Fibroblast of the aortic adventitia (primary cell): Measurements from ENCODE around the gene FSTL4. TPM values are rescaled to one million over a fixed set of nuclear protein-coding genes. Genes with fewer than 3 reads are reported as not detected.

ENCODE experiments used
- DNase-seq: peaks from one replicate; pipeline ENCODE4 v3.0.0-alpha.2; 2010; ENCODE audit warnings: low read depth
- H3K4me3 ChIP-seq: 2 replicates; pipeline ENCODE4 v1.5.1; 2011; ENCODE audit warnings: low read depth, mild to moderate bottlenecking, control low read depth, low read length, moderate library complexity
- total RNA-seq: library from RNA; depleted of rRNA; stranded (reverse); fragments of >200 nt; gene quantifications from 2 replicates; pipeline ENCODE4 v1.2.3, GENCODE V29; 2012; ENCODE audit warnings: low replicate concordance
- TF ChIP-seq, protein P1 (sequence below): IDR thresholded peaks from 2 replicates; pipeline ENCODE4 v1.5.1; 2011; ENCODE audit warnings: mild to moderate bottlenecking, low read length, control low read depth, inconsistent platforms; ENCODE audit not compliant: insufficient read depth

Gene FSTL4
- total RNA-seq, 1 donor, result not detected

DNA sequence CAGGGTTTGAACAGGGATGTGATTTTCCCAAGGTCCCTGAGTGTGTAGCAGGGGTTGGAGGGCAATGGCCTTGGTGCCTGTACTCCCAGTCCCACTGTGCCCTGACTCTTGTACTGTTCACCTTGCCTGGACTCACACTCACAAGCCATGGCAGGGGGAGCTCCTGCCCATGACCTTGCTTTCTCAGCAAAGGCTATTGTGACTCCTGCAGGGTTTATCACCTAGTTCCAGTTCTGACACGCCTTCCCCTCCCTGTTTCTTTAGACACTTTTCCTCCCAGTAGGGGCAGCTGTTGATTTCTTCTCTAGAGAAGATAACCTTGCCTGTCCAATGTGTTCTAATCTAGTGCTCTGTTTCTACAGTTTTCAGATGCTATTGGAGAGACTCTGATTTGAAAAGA is 139.5 kb downstream of the FSTL4 start:
- DNase-seq, result no peak
- no peak overlapping the region for H3K4me3 ChIP-seq
- TF ChIP-seq, protein P1, sequence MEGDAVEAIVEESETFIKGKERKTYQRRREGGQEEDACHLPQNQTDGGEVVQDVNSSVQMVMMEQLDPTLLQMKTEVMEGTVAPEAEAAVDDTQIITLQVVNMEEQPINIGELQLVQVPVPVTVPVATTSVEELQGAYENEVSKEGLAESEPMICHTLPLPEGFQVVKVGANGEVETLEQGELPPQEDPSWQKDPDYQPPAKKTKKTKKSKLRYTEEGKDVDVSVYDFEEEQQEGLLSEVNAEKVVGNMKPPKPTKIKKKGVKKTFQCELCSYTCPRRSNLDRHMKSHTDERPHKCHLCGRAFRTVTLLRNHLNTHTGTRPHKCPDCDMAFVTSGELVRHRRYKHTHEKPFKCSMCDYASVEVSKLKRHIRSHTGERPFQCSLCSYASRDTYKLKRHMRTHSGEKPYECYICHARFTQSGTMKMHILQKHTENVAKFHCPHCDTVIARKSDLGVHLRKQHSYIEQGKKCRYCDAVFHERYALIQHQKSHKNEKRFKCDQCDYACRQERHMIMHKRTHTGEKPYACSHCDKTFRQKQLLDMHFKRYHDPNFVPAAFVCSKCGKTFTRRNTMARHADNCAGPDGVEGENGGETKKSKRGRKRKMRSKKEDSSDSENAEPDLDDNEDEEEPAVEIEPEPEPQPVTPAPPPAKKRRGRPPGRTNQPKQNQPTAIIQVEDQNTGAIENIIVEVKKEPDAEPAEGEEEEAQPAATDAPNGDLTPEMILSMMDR, result no peak

DNA sequence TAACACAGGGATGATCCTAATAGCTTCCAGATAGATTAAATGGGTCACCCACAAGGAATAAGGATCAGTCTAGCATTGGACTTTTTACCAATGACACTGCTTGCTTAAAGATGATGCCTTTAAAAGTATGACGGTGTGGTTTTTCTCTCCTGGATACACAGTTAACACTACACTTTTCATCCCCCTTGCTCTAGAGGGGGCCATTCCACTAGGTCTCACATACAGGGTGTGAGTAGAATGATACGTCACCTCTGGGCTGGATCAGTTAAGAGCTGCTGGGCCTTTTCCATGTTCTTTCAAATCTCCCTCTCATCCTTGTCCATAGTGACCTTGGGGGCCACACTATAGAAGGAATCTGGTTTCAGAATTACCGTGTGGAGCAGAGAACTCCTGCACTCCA is 140.6 kb downstream of the FSTL4 start:
- DNase-seq, result no peak
- H3K4me3 ChIP-seq, result no peak overlapping the region
- TF ChIP-seq, protein P1, result no peak

DNA sequence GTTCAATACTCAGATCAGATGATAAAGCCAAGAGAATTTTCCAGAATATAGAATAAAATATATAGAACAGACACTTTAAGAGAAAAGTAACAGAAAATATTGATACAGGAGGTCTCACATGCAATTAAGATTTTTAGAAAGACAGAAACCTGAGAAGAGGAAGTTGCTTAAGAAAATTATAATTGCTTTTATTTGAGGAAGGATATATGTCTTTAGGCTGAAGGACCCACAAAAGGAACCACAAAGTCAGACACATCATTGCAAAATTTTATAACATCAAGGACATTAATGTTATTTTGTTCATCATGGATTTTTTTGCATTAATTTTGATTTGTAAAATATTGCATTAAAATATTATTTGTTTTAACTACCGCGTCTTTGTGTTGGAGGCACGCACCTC is 141.5 kb downstream of the FSTL4 start:
- TF ChIP-seq, protein P1, result no peak
- no peak for DNase-seq
- H3K4me3 ChIP-seq, result no peak overlapping the region

DNA sequence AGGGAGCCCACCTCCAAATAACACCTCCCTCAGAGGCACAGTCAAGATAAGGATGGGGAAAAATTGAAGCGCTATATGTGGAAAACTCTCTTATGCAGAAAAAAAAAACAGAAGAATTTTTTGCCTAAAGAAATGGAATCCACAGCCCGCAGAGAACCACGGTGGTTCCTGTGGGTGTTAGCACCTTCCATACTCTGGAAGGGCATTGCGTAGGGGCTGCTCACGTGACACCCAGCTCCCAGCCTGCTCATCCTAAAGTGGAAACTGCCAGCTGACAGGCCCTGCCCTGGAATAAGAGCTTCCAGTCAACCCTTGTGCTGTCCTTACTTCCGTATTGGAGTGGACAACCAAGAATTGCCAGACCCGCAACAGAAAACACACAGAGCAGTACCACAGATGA is 142.5 kb downstream of the FSTL4 start:
- no peak for DNase-seq
- TF ChIP-seq, protein P1, result no peak
- no peak overlapping the region for H3K4me3 ChIP-seq

DNA sequence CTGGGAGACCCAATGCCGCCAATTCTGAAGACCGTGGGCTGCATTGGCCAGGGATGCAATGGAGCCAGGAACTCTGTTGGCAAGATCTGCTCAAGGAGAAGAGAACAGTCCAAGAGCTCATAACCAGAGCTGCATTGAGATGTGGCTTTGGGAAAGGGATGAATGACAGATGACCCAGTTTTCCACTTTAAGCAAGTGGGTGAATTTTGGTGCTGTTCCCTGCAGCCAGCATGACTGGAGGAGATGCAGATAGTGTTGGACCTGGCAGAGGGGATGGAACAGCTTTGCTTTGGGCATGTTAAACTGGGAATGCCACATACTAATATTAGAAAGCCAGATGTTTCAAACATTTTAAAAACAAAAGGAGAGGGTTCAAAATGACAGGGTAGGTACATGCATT is 143.1 kb downstream of the FSTL4 start:
- DNase-seq, result no peak
- TF ChIP-seq, protein P1, result no peak
- H3K4me3 ChIP-seq, result no peak overlapping the region

DNA sequence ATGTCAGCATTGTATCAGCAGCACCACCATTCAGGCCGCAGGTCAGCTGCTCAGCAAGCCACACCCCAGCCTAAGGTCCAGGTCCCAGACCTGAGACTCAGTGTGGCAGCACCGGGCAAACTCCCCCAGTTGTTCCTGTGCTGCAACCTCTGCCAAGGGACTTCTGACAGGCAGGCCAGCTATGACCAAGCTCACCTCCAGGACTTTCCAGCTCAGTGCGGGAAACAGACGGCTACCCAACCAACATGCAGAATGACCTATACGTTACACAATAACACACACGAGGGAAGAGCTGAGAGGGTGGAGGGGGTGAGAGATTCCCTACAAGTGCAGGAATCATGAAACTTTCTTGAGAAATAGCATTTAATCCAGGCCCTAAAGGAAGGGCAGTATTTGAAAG is 143.7 kb downstream of the FSTL4 start:
- no peak overlapping the region for H3K4me3 ChIP-seq
- TF ChIP-seq, protein P1, result no peak
- no peak for DNase-seq

DNA sequence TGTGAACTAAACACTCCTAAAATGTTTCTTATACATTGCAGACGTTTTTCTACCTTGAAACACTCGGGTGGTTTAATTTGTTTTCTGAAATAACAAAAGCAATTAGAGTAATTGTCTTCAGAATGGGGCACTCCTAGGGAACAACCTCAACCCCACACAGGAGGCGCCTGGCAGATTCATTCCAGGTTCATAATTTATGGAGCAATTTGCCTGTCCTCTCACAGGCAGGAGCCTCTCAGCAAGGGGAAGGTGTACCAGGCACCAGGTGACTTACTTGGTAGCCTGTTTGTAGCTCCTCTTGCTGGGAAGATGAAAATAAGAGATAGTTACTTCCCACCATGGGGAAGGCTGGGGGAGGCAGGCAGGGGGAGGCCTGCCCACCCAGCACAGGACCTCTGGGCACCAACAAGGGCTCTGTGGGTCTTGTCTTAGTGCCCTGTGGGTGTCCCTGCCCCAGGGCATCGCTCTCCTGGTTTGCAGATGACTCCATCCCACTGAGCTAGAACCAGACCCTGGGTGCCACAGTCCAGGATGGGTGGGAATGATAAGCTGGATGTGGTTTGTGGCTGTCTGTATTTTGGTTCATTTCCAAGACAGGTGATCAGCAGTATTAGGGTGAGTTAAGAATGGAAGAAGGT is 144.4 kb downstream of the FSTL4 start:
- no peak for DNase-seq
- TF ChIP-seq, protein P1, result no peak
- H3K4me3 ChIP-seq, result no peak overlapping the region
